ENCODE data around the gene HOXC10. TPM values are rescaled to one million over a fixed set of nuclear protein-coding genes. Genes with fewer than 3 reads are reported as not detected.

Gene HOXC10
- total and polyA plus RNA-seq, 4 donors, result 0.18 TPM; not detected in 3

DNA sequence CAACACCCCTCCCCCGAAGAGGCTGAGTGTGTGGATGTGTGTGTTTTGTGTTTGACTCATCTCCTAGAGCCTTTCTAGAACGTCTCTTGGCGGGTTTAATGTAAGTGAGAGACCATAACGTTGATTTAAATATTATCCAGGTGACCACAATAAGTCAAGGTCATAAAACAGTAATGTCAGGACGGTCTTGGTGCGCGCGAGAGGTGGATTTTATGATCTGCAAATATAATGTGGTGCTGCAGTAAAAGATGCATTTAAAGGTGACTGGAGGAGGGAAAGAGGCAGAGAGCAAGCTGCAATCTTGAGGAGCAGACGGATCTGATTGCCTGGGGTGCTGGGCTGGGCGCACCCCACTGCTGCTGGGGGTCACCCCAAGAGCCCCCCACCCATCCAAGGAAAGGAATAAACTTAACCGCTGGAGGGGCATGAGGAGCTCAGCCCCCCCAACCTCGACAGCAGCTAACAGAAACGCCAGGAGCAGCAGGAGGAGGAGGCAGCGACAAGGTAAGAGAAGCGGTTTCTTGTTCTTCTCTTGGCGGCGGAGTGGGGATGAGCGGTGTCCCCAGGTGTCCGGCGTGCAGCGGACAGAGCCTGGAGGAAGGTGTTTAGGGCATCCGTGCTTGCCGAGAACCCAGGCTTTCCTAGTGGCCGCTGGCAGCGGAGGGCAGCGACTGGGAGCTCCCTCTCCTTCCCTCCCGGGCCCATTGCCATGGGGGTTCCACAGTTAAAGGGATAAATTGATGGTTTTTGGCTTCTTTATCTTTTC is 5.5 kb downstream of the HOXC10 start:
- peaks cover 0 to 12% (median 0%) of the 10 kb centered on the region in 4 donors for H3K9me3 ChIP-seq (ENCODE audit: control insufficient read depth in 4 of 4, insufficient read depth in 3 of 4, low read length in 3 of 4)
- H3K9ac ChIP-seq (ENCODE audit: insufficient read depth in 1 of 2, low read length in 2 of 2), result no peak overlapping the region
- peaks cover 0 to 18% (median 4%) of the 10 kb centered on the region in 5 donors for H3K4me1 ChIP-seq (ENCODE audit: control insufficient read depth in 5 of 5, insufficient read depth in 5 of 5, low read length in 5 of 5)
- no peak for DNase-seq
- H3K27ac ChIP-seq (ENCODE audit: low read depth in 1 of 2, low read length in 1 of 2), result no peak overlapping the region
- H3K4me3 ChIP-seq, result no peak overlapping the region
- TF ChIP-seq, protein P1, sequence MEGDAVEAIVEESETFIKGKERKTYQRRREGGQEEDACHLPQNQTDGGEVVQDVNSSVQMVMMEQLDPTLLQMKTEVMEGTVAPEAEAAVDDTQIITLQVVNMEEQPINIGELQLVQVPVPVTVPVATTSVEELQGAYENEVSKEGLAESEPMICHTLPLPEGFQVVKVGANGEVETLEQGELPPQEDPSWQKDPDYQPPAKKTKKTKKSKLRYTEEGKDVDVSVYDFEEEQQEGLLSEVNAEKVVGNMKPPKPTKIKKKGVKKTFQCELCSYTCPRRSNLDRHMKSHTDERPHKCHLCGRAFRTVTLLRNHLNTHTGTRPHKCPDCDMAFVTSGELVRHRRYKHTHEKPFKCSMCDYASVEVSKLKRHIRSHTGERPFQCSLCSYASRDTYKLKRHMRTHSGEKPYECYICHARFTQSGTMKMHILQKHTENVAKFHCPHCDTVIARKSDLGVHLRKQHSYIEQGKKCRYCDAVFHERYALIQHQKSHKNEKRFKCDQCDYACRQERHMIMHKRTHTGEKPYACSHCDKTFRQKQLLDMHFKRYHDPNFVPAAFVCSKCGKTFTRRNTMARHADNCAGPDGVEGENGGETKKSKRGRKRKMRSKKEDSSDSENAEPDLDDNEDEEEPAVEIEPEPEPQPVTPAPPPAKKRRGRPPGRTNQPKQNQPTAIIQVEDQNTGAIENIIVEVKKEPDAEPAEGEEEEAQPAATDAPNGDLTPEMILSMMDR (IDR thresholded peaks at IDR 0.05; ENCODE audit: control extremely low read depth, extremely low read depth), result no peak
- no peaks in the 10 kb centered on the region for H3K36me3 ChIP-seq (ENCODE audit: control insufficient read depth in 4 of 4, insufficient read depth in 4 of 4, low read length in 4 of 4)
- 8 to 11% methylated on average over 26 to 27 of the region's 27 CpGs for WGBS, 2 donors
- ATAC-seq (ENCODE audit: insufficient read depth, low FRiP score), result no peak
- H3K27me3 ChIP-seq (ENCODE audit: control insufficient read depth in 3 of 3, insufficient read depth in 3 of 3, low read length in 2 of 3), result peaks cover 20 to 100% (median 92%) of the 10 kb centered on the region in 3 donors

DNA sequence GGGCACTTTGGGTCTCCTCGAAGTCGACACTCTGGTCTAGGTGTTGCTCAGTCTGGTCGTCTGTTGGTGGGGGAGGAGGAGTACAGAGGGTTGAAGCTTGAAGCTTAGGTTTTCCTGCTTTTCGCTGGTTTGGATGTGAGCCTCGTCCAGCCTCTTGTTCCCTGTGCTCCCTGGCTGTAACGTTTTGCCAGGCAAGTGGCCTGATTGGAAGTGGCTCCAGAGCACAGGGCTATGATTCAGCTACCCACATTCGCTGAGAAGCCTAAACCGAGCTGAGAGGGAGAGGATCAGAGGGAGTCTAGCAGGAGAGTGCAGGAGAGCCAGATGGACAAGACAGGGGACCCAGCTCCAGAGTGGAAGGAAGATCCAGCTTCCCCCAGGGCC is 6.1 kb downstream of the HOXC10 start:
- WGBS, 2 donors, result 1 to 6% methylated on average over 8 of the region's 8 CpGs
- no peak overlapping the region for H3K9ac ChIP-seq (ENCODE audit: insufficient read depth in 1 of 2, low read length in 2 of 2)
- H3K9me3 ChIP-seq (ENCODE audit: control insufficient read depth in 4 of 4, insufficient read depth in 3 of 4, low read length in 3 of 4), result peaks cover 0 to 10% (median 0%) of the 10 kb centered on the region in 4 donors
- TF ChIP-seq, protein P1 (IDR thresholded peaks at IDR 0.05; ENCODE audit: control extremely low read depth, extremely low read depth), result no peak
- no peaks in the 10 kb centered on the region for H3K36me3 ChIP-seq (ENCODE audit: control insufficient read depth in 4 of 4, insufficient read depth in 4 of 4, low read length in 4 of 4)
- DNase-seq (no peak), ATAC-seq (ENCODE audit: insufficient read depth, low FRiP score) (no peak)
- peaks cover 14 to 100% (median 91%) of the 10 kb centered on the region in 3 donors for H3K27me3 ChIP-seq (ENCODE audit: control insufficient read depth in 3 of 3, insufficient read depth in 3 of 3, low read length in 2 of 3)
- H3K4me3 ChIP-seq, result no peak overlapping the region
- no peak overlapping the region for H3K27ac ChIP-seq (ENCODE audit: low read depth in 1 of 2, low read length in 1 of 2)
- H3K4me1 ChIP-seq (ENCODE audit: control insufficient read depth in 5 of 5, insufficient read depth in 5 of 5, low read length in 5 of 5), result peaks cover 0 to 16% (median 0%) of the 10 kb centered on the region in 5 donors

DNA sequence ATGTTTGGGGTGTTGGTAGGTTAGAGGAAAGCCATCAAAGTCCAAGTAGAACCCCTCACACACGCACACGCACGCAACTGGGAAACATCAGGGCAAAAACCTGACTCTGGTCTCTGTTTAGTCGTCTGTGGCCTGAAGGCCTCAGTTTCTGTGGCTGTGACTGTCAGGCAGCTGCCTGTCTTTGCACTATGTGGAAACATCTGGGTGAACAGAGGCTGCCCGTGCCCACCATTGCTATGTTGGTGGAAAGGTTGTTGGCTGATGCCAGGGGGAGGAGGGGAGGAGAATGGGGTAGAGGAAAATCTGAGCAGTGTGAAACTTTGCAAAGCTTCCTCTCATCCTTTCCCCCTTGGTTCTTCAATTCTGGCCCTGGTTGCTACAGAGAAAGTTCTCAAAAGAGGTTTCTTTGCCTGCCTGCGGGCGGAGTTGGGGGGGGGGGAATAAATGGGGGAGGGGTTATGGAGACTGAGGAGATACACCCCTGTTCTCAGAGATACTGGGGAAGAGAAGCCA is 7.5 kb downstream of the HOXC10 start:
- TF ChIP-seq, protein P1 (IDR thresholded peaks at IDR 0.05; ENCODE audit: control extremely low read depth, extremely low read depth), result no peak
- H3K27ac ChIP-seq (ENCODE audit: low read depth in 1 of 2, low read length in 1 of 2), result no peak overlapping the region
- DNase-seq (no peak), ATAC-seq (ENCODE audit: insufficient read depth, low FRiP score) (no peak)
- no peak overlapping the region for H3K4me3 ChIP-seq
- peaks cover 6 to 100% (median 90%) of the 10 kb centered on the region in 3 donors for H3K27me3 ChIP-seq (ENCODE audit: control insufficient read depth in 3 of 3, insufficient read depth in 3 of 3, low read length in 2 of 3)
- peaks cover 0 to 15% (median 0%) of the 10 kb centered on the region in 5 donors for H3K4me1 ChIP-seq (ENCODE audit: control insufficient read depth in 5 of 5, insufficient read depth in 5 of 5, low read length in 5 of 5)
- no peaks in the 10 kb centered on the region for H3K36me3 ChIP-seq (ENCODE audit: control insufficient read depth in 4 of 4, insufficient read depth in 4 of 4, low read length in 4 of 4)
- H3K9me3 ChIP-seq (ENCODE audit: control insufficient read depth in 4 of 4, insufficient read depth in 3 of 4, low read length in 3 of 4), result peaks cover 0 to 8% (median 0%) of the 10 kb centered on the region in 4 donors
- WGBS, 2 donors, result 21 to 37% methylated on average over 7 of the region's 7 CpGs
- no peak overlapping the region for H3K9ac ChIP-seq (ENCODE audit: insufficient read depth in 1 of 2, low read length in 2 of 2)

All from lung (tissue), 12 donors.